GM12878 (cell line): Measurements from ENCODE around the gene CD99. TPM values are rescaled to one million over a fixed set of nuclear protein-coding genes. Genes with fewer than 3 reads are reported as not detected.

Experiments used
- ATAC-seq: fragments of 200-7000 bp; cut with Tn5 transposase; 3 replicates; pipeline ENCODE4 v1.9.1; 2020; ENCODE audit warnings: mild to moderate bottlenecking, moderate library complexity
- BruUV-seq: library from RNA; stranded (reverse); fragments of 400-500 nt; replicated peaks from 2 replicates; lab custom pipeline; 2021; lab: Mats Ljungman, UMichigan
- CTCF ChIA-PET: fragments of 300-600 bp; sonication (Branson Sonifier 250); formaldehyde crosslinking; extraction: SDS; loops from one replicate; lab custom pipeline; 2021; ENCODE audit warnings: inconsistent platforms; lab: Yijun Ruan, JAX
- POLR2A ChIA-PET: fragments of 350-600 bp; formaldehyde crosslinking; extraction: SDS; loops from one replicate; lab custom pipeline; 2021; ENCODE audit warnings: inconsistent platforms; lab: Charles Lee
- RAD21 ChIA-PET: fragments of 300-600 bp; sonication (Branson Sonifier 250); formaldehyde crosslinking; loops from one replicate; lab custom pipeline; 2023; ENCODE audit warnings: antibody characterized with exemption; ENCODE audit not compliant: unreplicated experiment; lab: Charles Lee
- SMC1A ChIA-PET: fragments of 300-600 bp; sonication (Branson Sonifier 250); formaldehyde crosslinking; loops from one replicate; lab custom pipeline; 2023; ENCODE audit not compliant: unreplicated experiment, uncharacterized antibody; lab: Charles Lee
- DNase-seq: peaks from one replicate; pipeline ENCODE4 v3.0.0-alpha.2; 2011; ENCODE audit warnings: low read depth, low spot score
- FAIRE-seq: peaks from 3 replicates; lab custom pipeline; 2011; peaks lifted over from hg19 to GRCh38; lab: Jason Lieb, UNC
- H2AFZ ChIP-seq: 2 replicates; pipeline ENCODE4 v1.6.0; 2011; ENCODE audit warnings: low read depth, low read length, control low read depth; ENCODE audit not compliant: control insufficient read depth
- H3K27ac ChIP-seq: 2 replicates; pipeline ENCODE4 v1.5.1; 2011; ENCODE audit warnings: control low read depth; ENCODE audit not compliant: control insufficient read depth, insufficient read depth
- H3K27me3 ChIP-seq, 2 experiments: replicated peaks in 1 of 2; 2 replicates each; pipeline versions ENCODE4 v1.6.0 to v1.6.1; 2011; ENCODE audit warnings: low read length in 1 of 2; ENCODE audit not compliant: control insufficient read depth in 2 of 2, insufficient read depth in 2 of 2
- H3K36me3 ChIP-seq, 2 experiments: 2 replicates each; pipeline ENCODE4 v1.5.1; 2011; ENCODE audit warnings: low read length in 1 of 2; ENCODE audit not compliant: control insufficient read depth in 2 of 2, insufficient read depth in 2 of 2
- H3K4me1 ChIP-seq: 2 replicates; pipeline ENCODE4 v1.6.1; 2011; ENCODE audit warnings: mild to moderate bottlenecking, low read length, moderate library complexity, mixed read lengths; ENCODE audit not compliant: control insufficient read depth, insufficient read depth
- H3K4me2 ChIP-seq: 2 replicates; pipeline ENCODE4 v1.6.0; 2011; ENCODE audit warnings: control low read depth; ENCODE audit not compliant: control insufficient read depth, insufficient read depth
- H3K4me3 ChIP-seq: fragments of 200-600 bp; sonication (generic); 2 replicates; pipeline ENCODE4 v1.5.1; 2016
- H3K79me2 ChIP-seq: 2 replicates; pipeline ENCODE4 v1.6.0; 2011; ENCODE audit warnings: low read length; ENCODE audit not compliant: control insufficient read depth, insufficient read depth
- H3K9ac ChIP-seq: 2 replicates; pipeline ENCODE4 v1.8.0; 2011; ENCODE audit warnings: low read length, control low read depth, mixed read lengths; ENCODE audit not compliant: control insufficient read depth, insufficient read depth
- H3K9me3 ChIP-seq: replicated peaks from 3 replicates; pipeline ENCODE4 v1.5.1; 2011; ENCODE audit warnings: mild to moderate bottlenecking, low read length; ENCODE audit not compliant: control insufficient read depth, insufficient read depth
- H4K20me1 ChIP-seq: 2 replicates; pipeline ENCODE4 v1.6.0; 2011; ENCODE audit not compliant: control insufficient read depth, insufficient read depth
- EGR1 ChIP-seq, 2 experiments: IDR thresholded peaks; 1 replicate in 1 of 2; 2 replicates in 1 of 2; pipeline ENCODE4 v1.6.1; 2011 to 2012; ENCODE audit warnings: low read depth in 2 of 2, low read length in 2 of 2, borderline replicate concordance in 1 of 2, mild to moderate bottlenecking in 1 of 2, moderate library complexity in 1 of 2
- ETV6 ChIP-seq, 2 experiments: fragments of 450-650 bp in 1 of 2; IDR thresholded peaks in 1 of 2; conservative IDR thresholded peaks in 1 of 2; 2 replicates each; pipeline ENCODE4 v1.6.1; 2014; ENCODE audit warnings: antibody characterized with exemption in 1 of 2, borderline replicate concordance in 1 of 2, low read depth in 1 of 2, mild to moderate bottlenecking in 1 of 2, moderate library complexity in 1 of 2
- IKZF2 ChIP-seq, 2 experiments: fragments of 450-650 bp; IDR thresholded peaks; 2 replicates each; pipeline ENCODE4 v1.6.1; 2017; ENCODE audit warnings: mild to moderate bottlenecking in 2 of 2, moderate library complexity in 2 of 2
- LARP7 ChIP-seq: fragments of 450-650 bp; IDR thresholded peaks from 2 replicates; pipeline ENCODE4 v1.6.1; 2017; ENCODE audit warnings: mild to moderate bottlenecking
- NBN ChIP-seq: fragments of 450-650 bp; IDR thresholded peaks from 2 replicates; pipeline ENCODE4 v1.6.1; 2016
- RUNX3 ChIP-seq: IDR thresholded peaks from 2 replicates; pipeline ENCODE4 v1.6.1; 2012; ENCODE audit warnings: low read length, inconsistent platforms
- SREBF1 ChIP-seq: IDR thresholded peaks from 2 replicates; pipeline ENCODE4 v1.6.1; 2012; ENCODE audit warnings: mild to moderate bottlenecking, low read length
- WGBS: methylation state at CpG from one replicate; pipeline ENCODE4 v1.1.6; 2016; ENCODE audit warnings: low lambda C conversion rate; ENCODE audit not compliant: insufficient replicate concordance, insufficient coverage; ENCODE audit errors: missing lambda C conversion rate; 5-methylcytosine and 5-hydroxymethylcytosine counted together
- in situ Hi-C: fragments of 300-500 bp; cut with MboI; formaldehyde crosslinking; loops from 9 replicates; pipeline ENCODE4 v1.14.3; 2018; ENCODE audit warnings: mixed read lengths
- intact Hi-C: fragments of 100-400 bp; cut with micrococcal nuclease; formaldehyde crosslinking; loops from one replicate; pipeline ENCODE4 v1.14.2; 2022; ENCODE audit not compliant: unreplicated experiment
- polyA plus RNA-seq, 11 experiments: library from polyadenylated mRNA; depleted of rRNA in 4 of 11; unstranded in 6 of 11; stranded (reverse) in 5 of 11; fragments of >200 nt; fragmentation: Nextera tagmentation in 4 of 11; fragmentation: Illumina TruSeq in 1 of 11; extraction: Ambion mirVana in 4 of 11; extraction: Trizol in 1 of 11; gene quantifications; 1 replicate in 1 of 11; 2 replicates in 10 of 11; pipeline versions ENCODE4 v1.2.1 to v1.2.3, GENCODE V29; 2011 to 2016; ENCODE audit warnings: inconsistent platforms in 2 of 11, missing spikeins in 2 of 11, low read depth in 1 of 11
- total RNA-seq, 4 experiments: library from RNA; depleted of rRNA in 3 of 4; stranded (reverse); fragments of >200 nt in 3 of 4; fragmentation: Illumina TruSeq in 1 of 4; extraction: Trizol in 1 of 4; gene quantifications; 2 replicates each; pipeline versions ENCODE4 v1.2.1 to v1.2.3, GENCODE V29; 2013 to 2021

The CD99 gene
- total and polyA plus RNA-seq, 10 of the 15 experiments (the other 5 are each of a cell fraction or from before 2014, with no cell fraction given) = 24.8 to 242 (median 158) TPM

DNA sequence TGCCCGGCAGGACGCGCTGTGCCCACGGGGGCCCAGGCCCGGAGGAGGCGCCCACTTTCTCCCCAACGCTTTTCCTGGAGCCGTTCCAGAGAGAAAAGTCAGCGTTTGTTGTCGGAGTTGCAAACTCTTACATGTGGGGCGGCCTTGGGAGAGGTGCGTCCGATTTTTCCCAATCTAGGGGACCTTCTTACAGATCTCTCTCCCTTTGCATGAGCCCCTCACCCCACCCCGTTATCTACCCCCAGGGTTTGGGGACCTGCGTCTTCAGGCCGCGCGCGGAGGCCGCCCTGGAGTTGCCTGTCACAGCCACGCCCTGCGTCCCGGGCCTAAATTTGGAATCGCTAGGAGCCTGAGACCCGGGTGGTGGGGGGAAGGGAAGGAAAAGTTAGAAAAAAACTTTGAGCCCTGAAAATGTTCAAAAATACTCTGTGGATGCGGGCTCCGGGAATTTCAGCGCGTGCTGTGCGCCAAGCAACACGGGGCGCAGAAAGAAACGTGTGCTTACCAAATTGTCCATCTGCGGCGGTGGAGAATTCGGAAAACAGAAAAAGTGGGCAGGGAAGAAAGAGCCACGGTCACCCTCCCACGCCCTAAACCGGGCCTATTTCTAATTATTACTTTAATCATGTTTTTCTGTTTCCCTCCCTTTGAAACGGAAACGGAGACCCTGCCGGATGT lies 587 bp downstream of the CD99 start:
- Histone ChIP-seq H3K27ac (peak overlapping the region; percentile 65), H3K79me2 (peaks cover 23% of the 10 kb centered on the region), H3K9me3 (no peaks in the 10 kb centered on the region), H3K4me3 (peak overlapping the region; percentile 91), H3K9ac (peak overlapping the region; percentile 87), H2AFZ (peak overlapping the region; percentile 65), H3K4me2 (peak overlapping the region; percentile 72), H3K4me1 (peaks cover 4% of the 10 kb centered on the region; the same call in 1 of the 2 replicates), H4K20me1 (no peaks in the 10 kb centered on the region), H3K27me3 (no peaks in the 10 kb centered on the region), H3K36me3 (no peaks in the 10 kb centered on the region)
- no peak for DNase-seq
- WGBS = 2% methylated on average over 34 of the region's 42 CpGs
- ChIA-PET SMC1A (no interaction called here), CTCF (no interaction called here), POLR2A (no interaction called here), RAD21 (no interaction called here)
- intact Hi-C loops (loop anchor here (10.0 kb wide), 3 partner anchors 167 to 1237 kb away; partner anchors contain the start of gene ASMTL), in situ Hi-C loops (no loop called here)
- FAIRE-seq = no peak
- BruUV-seq = TSS peak; percentile 75
- peak; percentile 32 for ATAC-seq
- TF ChIP-seq NBN (0 out of 2 replicates have a peak, but pooled peaks have one; percentile 40), EGR1 (IDR thresholded peaks at IDR 0.05; ENCODE audit: borderline replicate concordance in 1 of 2, low read depth in 2 of 2, low read length in 2 of 2) (no peak), LARP7 (0 out of 2 replicates have a peak, but pooled peaks have one; percentile 27), ETV6 (conservative IDR thresholded peaks at IDR 0.05 in 1 of 2, IDR thresholded peaks at IDR 0.05 in 1 of 2; ENCODE audit: borderline replicate concordance in 1 of 2, low read depth in 1 of 2) (peak in 1 of 2 experiments; percentile 8; a peak in 1 of 4 replicates), SREBF1 (no peak), IKZF2 (IDR thresholded peaks at IDR 0.05) (peak in 1 of 2 experiments; percentile 33; a peak in 1 of 4 replicates), RUNX3 (peak; percentile 40; the same call in 1 of the 2 replicates)
